ENCODE results near the gene DNAJC11. TPM values are rescaled to one million over a fixed set of nuclear protein-coding genes. Genes with fewer than 3 reads are reported as not detected.
"Not testable (repeated sequence)": the region's sequence is repeated elsewhere in the genome, so short reads cannot be mapped to it uniquely, and the experiment has no call there.

DNAJC11 gene
- total RNA-seq, 8 experiments from 2014 or later: 25.9 to 87.2 (median 45.7) TPM

DNA sequence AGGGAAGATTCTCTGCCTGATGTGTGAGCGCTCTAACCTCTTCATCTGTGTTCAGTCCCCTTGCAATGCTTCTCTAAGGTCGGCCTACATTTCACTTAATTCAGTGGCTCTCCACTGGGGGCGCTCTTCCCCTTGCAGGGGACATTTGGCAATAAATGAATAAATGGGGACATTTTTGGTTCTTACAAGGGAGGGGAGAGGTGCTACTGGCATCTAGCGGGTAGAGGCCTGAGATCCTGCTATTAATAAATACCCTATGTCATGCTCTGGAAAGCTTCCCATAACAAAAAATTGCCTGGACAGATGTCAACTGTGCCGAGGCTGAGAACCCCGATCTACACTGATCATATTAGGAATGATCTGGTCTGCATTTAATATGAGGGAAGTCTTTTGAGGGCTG lies 25.9 kb upstream of the DNAJC11 start:
- no peak overlapping the region for H3K4me3 ChIP-seq
- in situ Hi-C loops (cut with MboI; ENCODE audit: low pct_unique_long_range_greater_than_20kb in 2 of 9, low sequenced_read_pairs in 9 of 9, unreplicated experiment in 9 of 9): loop anchor here in 1 of 9 experiments (25.0 kb wide), 1 partner anchor 910 kb away; no protein-coding TSS in a partner anchor
- no peak overlapping the region for H3K27ac ChIP-seq
- peaks cover 0 to 15% of the 10 kb centered on the region in 2 donors for H3K4me1 ChIP-seq (replicated peaks in 1 of 2)
- 0 to 64% (median 31%) methylated on average over 1 to 6 of the region's 6 CpGs; no CpG with 5 or more reads in 3 of the 10 experiments for WGBS, 10 experiments
- peak in 4 of 8 experiments; percentile 22 to 89 (median 67) for ATAC-seq (replicated peaks in 6 of 8)

DNA sequence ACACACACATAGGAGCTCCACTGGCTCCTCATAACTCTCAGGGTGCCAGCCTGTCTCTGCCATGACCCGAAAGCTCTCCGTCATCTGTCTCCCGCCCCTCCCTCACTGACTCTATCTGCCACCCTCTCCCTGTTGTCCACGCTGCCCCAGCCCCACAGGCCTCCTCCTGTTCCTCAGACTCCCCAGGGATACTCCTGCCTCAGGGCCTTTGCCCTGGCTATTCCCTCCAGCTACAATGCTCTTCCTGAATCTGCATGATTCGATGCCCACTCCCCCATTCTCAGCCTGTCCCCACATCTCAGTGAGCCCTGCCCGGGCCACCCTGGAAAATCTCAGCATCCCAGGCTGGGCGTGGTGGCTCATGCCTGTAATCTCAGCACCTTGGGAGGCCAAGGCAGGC lies 24.6 kb upstream of the DNAJC11 start:
- ATAC-seq (replicated peaks in 6 of 8): no peak
- 60 to 94% (median 80%) methylated on average over 1 to 2 of the region's 7 CpGs; no CpG with 5 or more reads in 7 of the 10 experiments for WGBS, 10 experiments
- in situ Hi-C loops (cut with MboI; ENCODE audit: low pct_unique_long_range_greater_than_20kb in 2 of 9, low sequenced_read_pairs in 9 of 9, unreplicated experiment in 9 of 9): loop anchor here in 1 of 9 experiments (25.0 kb wide), 1 partner anchor 911 kb away; no protein-coding TSS in a partner anchor
- no peak overlapping the region for H3K27ac ChIP-seq
- H3K4me1 ChIP-seq (replicated peaks in 1 of 2): peaks cover 0 to 15% of the 10 kb centered on the region in 2 donors
- no peak overlapping the region for H3K4me3 ChIP-seq

DNA sequence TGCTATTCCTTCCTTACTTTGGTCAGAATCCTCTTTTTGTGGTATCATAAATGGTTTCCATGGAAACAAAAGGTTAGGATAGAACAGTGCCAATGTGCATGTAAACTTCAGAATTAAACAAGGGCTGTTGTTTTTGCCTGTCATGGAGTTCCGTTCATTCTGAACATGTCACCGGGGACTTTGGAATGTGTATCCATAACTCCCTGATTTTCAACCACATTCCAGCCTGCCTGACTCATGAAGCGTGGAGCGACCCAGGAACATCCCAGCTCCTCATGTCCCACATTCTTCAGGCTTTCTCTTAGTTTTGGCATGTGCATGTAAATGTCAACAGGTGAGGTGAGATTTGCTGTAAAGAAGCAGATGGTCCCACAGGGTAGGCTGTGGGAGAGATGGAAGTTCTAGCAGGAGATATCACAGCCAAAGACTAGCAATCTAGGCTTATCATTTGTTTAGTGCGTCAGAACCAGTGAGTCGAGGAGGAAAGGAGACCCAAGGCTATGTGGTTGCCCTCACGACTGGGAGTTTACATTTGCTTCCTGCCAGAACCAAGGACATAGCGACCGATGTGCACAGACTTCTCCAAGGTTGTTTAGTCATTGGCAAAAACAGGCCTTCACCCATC lies 23.0 kb upstream of the DNAJC11 start:
- H3K27ac ChIP-seq: no peak overlapping the region
- peaks cover 0 to 5% of the 10 kb centered on the region in 2 donors for H3K4me1 ChIP-seq (replicated peaks in 1 of 2)
- WGBS, 10 experiments: 17 to 92% (median 64%) methylated on average over 2 to 8 of the region's 9 CpGs; no CpG with 5 or more reads in 2 of the 10 experiments
- H3K4me3 ChIP-seq: no peak overlapping the region
- peak in 6 of 8 experiments; percentile 16 to 79 (median 36) for ATAC-seq (replicated peaks in 6 of 8)
- in situ Hi-C loops (cut with MboI; ENCODE audit: low pct_unique_long_range_greater_than_20kb in 2 of 9, low sequenced_read_pairs in 9 of 9, unreplicated experiment in 9 of 9): loop anchor here in 4 of 9 experiments (25.0 kb wide), 3 partner anchors 338 to 913 kb away; no protein-coding TSS in a partner anchor

DNA sequence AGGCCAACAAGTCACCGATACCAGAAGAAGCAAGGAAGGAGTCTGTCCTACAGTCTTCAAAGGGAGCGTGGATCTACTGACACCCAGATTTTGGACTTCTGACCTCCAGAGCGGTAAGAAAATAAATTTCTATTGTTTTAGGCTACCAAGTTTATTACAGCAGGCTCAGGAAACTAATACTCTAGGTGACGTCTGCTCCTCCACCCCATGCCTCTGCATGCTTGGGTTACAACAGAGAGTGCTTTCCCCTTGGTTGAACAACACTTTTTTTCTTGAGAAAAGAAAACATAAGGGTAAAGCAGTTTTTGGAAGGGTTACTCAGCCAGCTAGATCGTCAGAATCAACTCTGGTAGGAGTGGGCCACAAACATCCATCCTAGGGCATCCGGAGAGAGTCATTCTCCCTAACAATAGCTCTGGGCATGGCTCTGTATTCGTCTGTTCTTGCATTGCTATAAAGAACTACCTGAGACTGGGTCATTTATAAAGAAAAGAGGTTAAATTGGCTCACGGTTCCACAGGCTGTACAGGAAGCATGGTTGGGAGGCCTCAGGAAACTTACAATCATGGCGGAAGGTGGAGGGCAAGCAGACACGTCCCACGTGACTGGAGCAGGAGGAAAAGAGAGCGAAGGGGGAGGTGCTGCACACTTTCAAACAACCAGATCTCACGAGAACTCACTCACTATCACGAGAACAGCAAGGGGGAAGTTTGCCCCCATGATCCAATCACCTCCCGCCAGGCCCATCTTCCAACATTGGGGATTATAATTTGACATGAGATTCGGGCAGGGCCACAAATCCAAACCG lies 22.2 kb upstream of the DNAJC11 start:
- 14 to 100% (median 75%) methylated on average over 2 to 17 of the region's 17 CpGs for WGBS, 10 experiments
- in situ Hi-C loops (cut with MboI; ENCODE audit: low pct_unique_long_range_greater_than_20kb in 2 of 9, low sequenced_read_pairs in 9 of 9, unreplicated experiment in 9 of 9): loop anchor here in 3 of 9 experiments (25.0 kb wide), 3 partner anchors 338 to 913 kb away; no protein-coding TSS in a partner anchor
- H3K4me3 ChIP-seq: no peak overlapping the region
- H3K27ac ChIP-seq: no peak overlapping the region
- H3K4me1 ChIP-seq (replicated peaks in 1 of 2): no peaks in the 10 kb centered on the region
- ATAC-seq (replicated peaks in 6 of 8): no peak

DNA sequence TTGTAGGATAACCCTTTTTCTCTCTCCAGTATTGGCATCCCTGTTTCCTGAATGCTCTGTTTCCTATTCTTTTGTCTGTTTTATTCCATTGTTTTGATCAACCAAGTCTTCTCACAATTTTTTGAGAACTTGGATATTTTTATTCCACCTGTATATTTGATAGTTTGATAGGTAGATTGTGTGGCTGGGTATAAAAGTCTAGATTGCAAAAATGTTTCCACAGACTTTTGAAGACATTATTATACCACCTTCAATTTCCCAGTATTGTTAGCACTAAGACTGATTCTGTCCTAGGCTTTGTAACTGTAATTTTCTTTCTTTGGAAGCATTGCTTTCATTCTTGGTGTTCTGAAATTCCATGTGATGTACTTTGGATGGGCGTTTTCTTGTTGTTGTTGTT lies 9.6 kb upstream of the DNAJC11 start:
- no peak for ATAC-seq (replicated peaks in 6 of 8)
- Histone ChIP-seq H3K27ac (no peak overlapping the region), H3K4me1 (replicated peaks in 1 of 2) (no peaks in the 10 kb centered on the region), H3K4me3 (no peak overlapping the region)
- WGBS, 10 experiments: 0 to 100% (median 67%) methylated on average over 1 of the region's 1 CpG; no CpG with 5 or more reads in 3 of the 10 experiments
- in situ Hi-C loops (cut with MboI; ENCODE audit: low pct_unique_long_range_greater_than_20kb in 2 of 9, low sequenced_read_pairs in 9 of 9, unreplicated experiment in 9 of 9): loop anchor here in 3 of 9 experiments (25.0 kb wide), 3 partner anchors 351 to 926 kb away; no protein-coding TSS in a partner anchor

DNA sequence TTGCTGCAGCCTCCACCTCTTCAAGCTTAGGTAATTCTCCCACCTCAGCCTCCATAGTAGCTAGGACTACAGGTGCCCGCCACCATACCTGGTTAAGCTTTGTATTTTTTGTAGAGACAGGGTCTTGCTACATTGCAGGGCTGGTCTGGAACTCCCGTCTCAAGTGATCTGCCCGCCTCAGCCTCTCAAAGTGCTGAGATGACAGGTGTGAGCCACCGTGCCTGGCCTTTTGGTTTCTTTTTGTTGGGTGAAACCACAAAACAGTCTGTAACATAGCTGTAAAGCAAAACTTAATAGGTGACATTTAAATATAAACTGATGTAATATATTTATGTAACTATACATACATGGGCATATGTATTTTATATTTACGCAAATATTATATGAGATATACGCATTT lies 3.1 kb upstream of the DNAJC11 start:
- in situ Hi-C loops (cut with MboI; ENCODE audit: low pct_unique_long_range_greater_than_20kb in 2 of 9, low sequenced_read_pairs in 9 of 9, unreplicated experiment in 9 of 9): loop anchor here in 3 of 9 experiments (25.0 kb wide), 3 partner anchors 358 to 933 kb away; no protein-coding TSS in a partner anchor
- no peak for ATAC-seq (replicated peaks in 6 of 8)
- no peak overlapping the region for H3K27ac ChIP-seq
- WGBS, 10 experiments: 30 to 100% (median 88%) methylated on average over 2 to 6 of the region's 6 CpGs
- peaks cover 8 to 9% of the 10 kb centered on the region in 2 donors for H3K4me1 ChIP-seq (replicated peaks in 1 of 2)
- no peak overlapping the region for H3K4me3 ChIP-seq

DNA sequence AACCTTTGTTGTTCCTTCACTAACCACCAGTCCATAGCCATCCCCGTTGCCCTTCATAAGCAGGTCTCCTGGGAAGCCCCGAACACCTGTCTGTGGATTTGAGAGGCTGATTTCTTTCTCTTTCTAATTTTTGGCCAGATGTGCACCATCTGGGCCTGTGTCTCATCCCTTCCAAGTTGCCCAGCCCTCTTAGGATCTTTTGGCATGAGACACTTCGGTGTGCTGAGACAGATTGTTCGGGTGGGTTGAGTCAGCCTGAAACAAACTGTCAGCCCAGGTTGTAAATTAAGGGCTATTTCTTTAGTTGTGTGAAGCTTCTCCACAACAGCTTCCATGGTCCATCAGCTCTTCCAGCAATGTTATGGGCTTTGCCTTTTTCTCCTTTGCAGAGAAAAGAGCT lies 1.4 kb upstream of the DNAJC11 start:
- 0 to 93% (median 70%) methylated on average over 1 to 4 of the region's 4 CpGs; no CpG with 5 or more reads in 3 of the 10 experiments for WGBS, 10 experiments
- in situ Hi-C loops (cut with MboI; ENCODE audit: low pct_unique_long_range_greater_than_20kb in 2 of 9, low sequenced_read_pairs in 9 of 9, unreplicated experiment in 9 of 9): loop anchor here in 3 of 9 experiments (25.0 kb wide), 3 partner anchors 359 to 934 kb away; no protein-coding TSS in a partner anchor
- H3K4me1 ChIP-seq (replicated peaks in 1 of 2): peaks cover 8 to 11% of the 10 kb centered on the region in 2 donors
- H3K4me3 ChIP-seq: no peak overlapping the region
- H3K27ac ChIP-seq: no peak overlapping the region
- ATAC-seq (replicated peaks in 6 of 8): no peak

DNA sequence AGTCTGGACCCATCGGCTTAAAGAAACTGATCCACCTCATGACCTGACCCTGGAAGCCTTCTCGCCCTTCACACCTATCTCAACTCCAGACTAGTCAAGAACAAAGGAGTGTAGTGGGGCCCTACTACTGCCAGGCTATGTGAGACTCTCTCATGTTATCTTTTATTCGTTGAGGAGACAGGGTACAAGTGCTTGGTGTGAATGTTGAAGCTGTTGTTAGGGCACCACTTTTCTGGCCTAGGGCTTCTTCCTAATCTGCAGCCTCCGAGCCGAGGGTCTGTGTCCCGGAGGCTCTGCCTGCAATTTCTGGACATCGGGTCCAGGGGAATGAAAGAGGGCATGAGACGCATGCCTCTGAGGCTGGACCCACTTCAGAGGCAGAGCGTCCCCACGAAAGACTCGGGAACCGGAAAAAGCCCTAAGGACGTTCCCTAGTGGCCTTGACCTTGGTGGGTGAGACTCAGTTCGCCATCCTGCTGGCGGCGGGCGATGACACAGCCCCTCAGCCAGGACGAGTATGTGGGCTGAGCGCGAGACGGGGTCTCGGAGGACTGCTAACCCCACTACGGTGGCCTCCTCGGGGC lies 671 bp downstream of the DNAJC11 start:
- Histone ChIP-seq H3K4me3 (peak overlapping the region; percentile 65 to 96 (median 73)), H3K27ac (peak overlapping the region; percentile 90 to 91), H3K4me1 (replicated peaks in 1 of 2) (peaks cover 8 to 11% of the 10 kb centered on the region in 2 donors)
- WGBS, 10 experiments: 0 to 20% (median 2%) methylated on average over 2 to 16 of the region's 24 CpGs; no CpG with 5 or more reads in 3 of the 10 experiments
- in situ Hi-C loops (cut with MboI; ENCODE audit: low pct_unique_long_range_greater_than_20kb in 2 of 9, low sequenced_read_pairs in 9 of 9, unreplicated experiment in 9 of 9): loop anchor here in 3 of 9 experiments (25.0 kb wide), 3 partner anchors 361 to 936 kb away; no protein-coding TSS in a partner anchor
- ATAC-seq (replicated peaks in 6 of 8): no peak

DNA sequence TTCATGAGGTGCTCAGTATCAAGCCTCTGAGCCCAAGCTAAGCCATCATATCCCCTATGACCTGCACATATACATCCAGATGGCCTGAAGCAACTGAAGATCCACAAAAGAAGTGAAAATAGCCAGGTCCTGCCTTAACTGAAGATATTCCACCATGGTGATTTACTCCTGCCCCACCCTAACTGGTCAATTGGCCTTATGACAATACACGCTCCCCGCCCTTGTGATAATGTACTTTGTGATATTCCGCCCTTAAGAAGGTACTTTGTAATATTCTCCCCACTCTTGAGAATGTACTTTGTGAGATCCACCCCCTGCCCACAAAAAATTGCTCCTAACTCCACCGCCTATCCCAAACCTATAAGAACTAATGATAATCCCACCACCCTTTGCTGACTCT lies 1.7 kb downstream of the DNAJC11 start:
- peaks cover 8 to 11% of the 10 kb centered on the region in 2 donors for H3K4me1 ChIP-seq (replicated peaks in 1 of 2)
- peak in 1 of 8 experiments; percentile 12 for ATAC-seq (replicated peaks in 6 of 8)
- not testable (repeated sequence) for H3K27ac ChIP-seq, H3K4me3 ChIP-seq
- in situ Hi-C loops (cut with MboI; ENCODE audit: low pct_unique_long_range_greater_than_20kb in 2 of 9, low sequenced_read_pairs in 9 of 9, unreplicated experiment in 9 of 9): loop anchor here in 3 of 9 experiments (25.0 kb wide), 3 partner anchors 362 to 937 kb away; no protein-coding TSS in a partner anchor
- WGBS, 10 experiments: 20 to 100% (median 97%) methylated on average over 1 to 4 of the region's 4 CpGs; no CpG with 5 or more reads in 4 of the 10 experiments

DNA sequence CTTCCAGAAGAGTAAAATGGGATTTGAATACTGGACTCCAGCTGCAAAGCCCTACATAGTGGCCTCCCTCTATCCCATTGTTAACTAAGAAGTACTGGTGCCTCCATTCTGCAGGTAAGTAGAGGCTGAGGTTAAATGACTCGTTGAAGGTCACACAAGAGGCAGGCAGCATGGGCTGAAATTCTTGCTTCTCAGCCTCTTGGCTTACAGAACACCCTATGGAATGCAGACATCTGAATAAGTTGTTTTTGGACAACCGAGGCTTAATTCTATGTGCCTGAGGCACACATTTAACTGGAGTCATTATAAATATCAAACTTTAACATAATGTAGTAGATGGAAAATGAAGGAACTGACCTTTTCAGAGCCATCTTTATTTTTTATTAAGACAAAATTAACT lies 5.7 kb downstream of the DNAJC11 start:
- Histone ChIP-seq H3K27ac (no peak overlapping the region), H3K4me3 (no peak overlapping the region), H3K4me1 (replicated peaks in 1 of 2) (peaks cover 8 to 20% of the 10 kb centered on the region in 2 donors)
- peak in 1 of 8 experiments; percentile 65 for ATAC-seq (replicated peaks in 6 of 8)
- 35 to 100% (median 76%) methylated on average over 1 to 2 of the region's 2 CpGs; no CpG with 5 or more reads in 1 of the 10 experiments for WGBS, 10 experiments
- in situ Hi-C loops (cut with MboI; ENCODE audit: low pct_unique_long_range_greater_than_20kb in 2 of 9, low sequenced_read_pairs in 9 of 9, unreplicated experiment in 9 of 9): no loop called here

DNA sequence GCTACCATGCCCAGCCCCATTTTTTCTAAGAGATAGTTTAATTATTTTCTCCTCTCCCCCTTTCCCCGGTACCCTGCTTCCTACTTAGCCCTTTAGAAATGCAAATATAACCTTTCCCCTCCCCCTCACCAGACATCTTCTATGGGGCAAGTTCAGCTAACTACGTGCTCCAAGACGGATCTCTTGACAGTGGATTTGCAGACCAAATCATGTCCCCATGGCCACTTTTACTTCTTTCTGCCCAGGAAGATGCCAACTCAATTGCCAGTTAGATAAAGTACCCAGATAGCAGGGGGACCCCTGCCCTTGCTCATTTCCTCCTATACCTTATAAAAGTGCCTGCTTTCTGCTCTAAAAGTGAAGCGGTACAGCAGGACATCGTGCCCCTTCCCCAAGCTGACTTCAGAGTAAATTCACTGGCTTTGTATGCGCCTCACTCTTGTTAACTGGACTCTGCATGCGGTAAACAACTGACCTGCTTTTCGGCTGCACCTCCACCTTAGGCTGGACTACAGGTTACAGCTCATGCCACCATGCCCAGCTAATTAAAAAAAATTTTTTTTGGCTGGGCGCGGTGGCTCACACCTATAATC lies 7.4 kb downstream of the DNAJC11 start:
- H3K27ac ChIP-seq: no peak overlapping the region
- H3K4me3 ChIP-seq: no peak overlapping the region
- ATAC-seq (replicated peaks in 6 of 8): no peak
- H3K4me1 ChIP-seq (replicated peaks in 1 of 2): peaks cover 0 to 8% of the 10 kb centered on the region in 2 donors
- in situ Hi-C loops (cut with MboI; ENCODE audit: low pct_unique_long_range_greater_than_20kb in 2 of 9, low sequenced_read_pairs in 9 of 9, unreplicated experiment in 9 of 9): no loop called here
- WGBS, 10 experiments: 28 to 93% (median 59%) methylated on average over 2 to 6 of the region's 10 CpGs; no CpG with 5 or more reads in 2 of the 10 experiments

DNA sequence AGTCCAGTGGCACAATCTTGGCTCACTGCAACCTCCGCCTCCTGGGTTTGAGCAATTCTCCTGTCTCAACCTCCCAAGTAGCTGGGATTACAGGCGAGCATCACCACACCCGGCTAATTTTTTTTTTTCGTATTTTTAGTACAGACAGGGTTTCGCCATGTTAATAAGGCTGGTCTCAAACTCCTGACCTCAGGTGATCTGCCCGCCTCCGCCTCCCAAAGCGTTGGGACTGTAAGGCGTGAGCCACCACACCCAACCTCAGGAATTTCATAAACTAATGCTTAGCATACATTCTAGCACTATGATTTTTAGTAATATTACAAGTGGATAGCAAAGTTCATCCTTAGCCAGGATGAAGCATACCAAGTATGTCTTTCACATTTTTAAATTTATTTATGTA lies 8.7 kb downstream of the DNAJC11 start:
- no peak overlapping the region for H3K4me3 ChIP-seq
- H3K27ac ChIP-seq: no peak overlapping the region
- in situ Hi-C loops (cut with MboI; ENCODE audit: low pct_unique_long_range_greater_than_20kb in 2 of 9, low sequenced_read_pairs in 9 of 9, unreplicated experiment in 9 of 9): no loop called here
- H3K4me1 ChIP-seq (replicated peaks in 1 of 2): peaks cover 0 to 8% of the 10 kb centered on the region in 2 donors
- ATAC-seq (replicated peaks in 6 of 8): no peak
- 65 to 100% (median 93%) methylated on average over 1 to 9 of the region's 9 CpGs; no CpG with 5 or more reads in 1 of the 10 experiments for WGBS, 10 experiments

All from motor neuron (in vitro differentiated cells).